SIG-M5 treated with dmso at 0.1 percent for 504 hours (cell line): ENCODE data around the gene HNRNPLL.
"Not testable (repeated sequence)": the region's sequence is repeated elsewhere in the genome, so short reads cannot be mapped to it uniquely, and the experiment has no call there.

Experiments
- DNase-seq: peaks from one replicate; lab custom pipeline; 2025; ENCODE audit not compliant: unreplicated experiment; lab: John Stamatoyannopoulos, UW

HNRNPLL gene

GRCh38 chr2:38557217-38557616 is 45.5 kb downstream of the HNRNPLL start:
- DNase-seq = no peak

GRCh38 chr2:38556006-38556801 is 46.5 kb downstream of the HNRNPLL start:
- DNase-seq = peak; percentile 49

- DNase-seq = peak; percentile 51
These were observed 47.6 kb downstream of the HNRNPLL start for GRCh38 chr2:38554973-38555595.

GRCh38 chr2:38553554-38553953 is 49.2 kb downstream of the HNRNPLL start:
- DNase-seq = no peak

- DNase-seq = no peak
These were observed 50.5 kb downstream of the HNRNPLL start for GRCh38 chr2:38552259-38552658.

- DNase-seq = no peak
These were observed 51.0 kb downstream of the HNRNPLL start for GRCh38 chr2:38551746-38552145.

GRCh38 chr2:38551171-38551570 is 51.6 kb downstream of the HNRNPLL start:
- DNase-seq = no peak

- no peak for DNase-seq
These were observed 52.9 kb downstream of the HNRNPLL start for GRCh38 chr2:38549851-38550250.

- no peak for DNase-seq
These were observed 53.5 kb downstream of the HNRNPLL start for GRCh38 chr2:38549071-38549704.

GRCh38 chr2:38547791-38548190 is 54.9 kb downstream of the HNRNPLL start:
- DNase-seq = no peak

GRCh38 chr2:38546585-38546984 is 56.1 kb downstream of the HNRNPLL start:
- no peak for DNase-seq

- DNase-seq = no peak
These were observed 56.7 kb downstream of the HNRNPLL start for GRCh38 chr2:38546064-38546463.

- not testable (repeated sequence) for DNase-seq
These were observed 60.5 kb downstream of the HNRNPLL start for GRCh38 chr2:38542248-38542631.

GRCh38 chr2:38540580-38541286 is 62.0 kb downstream of the HNRNPLL start:
- no peak for DNase-seq

- peak; percentile 10 for DNase-seq
These were observed 63.6 kb downstream of the HNRNPLL start for GRCh38 chr2:38539086-38539485.

- DNase-seq = no peak
These were observed 64.7 kb downstream of the HNRNPLL start for GRCh38 chr2:38537937-38538525.

GRCh38 chr2:38537296-38537695 is 65.4 kb downstream of the HNRNPLL start:
- DNase-seq = not testable (repeated sequence)

GRCh38 chr2:38535744-38536506 is 66.8 kb downstream of the HNRNPLL start:
- peak; percentile 34 for DNase-seq

- DNase-seq = no peak
These were observed 67.4 kb downstream of the HNRNPLL start for GRCh38 chr2:38535404-38535743.

- no peak for DNase-seq
These were observed 67.9 kb downstream of the HNRNPLL start for GRCh38 chr2:38534746-38535403.
